ENCODE measurements around the gene CPNE6. TPM values are rescaled to one million over a fixed set of nuclear protein-coding genes. Genes with fewer than 3 reads are reported as not detected.
A peak's percentile ranks its signal among the peaks of the same experiment; 100 is the strongest.

Gene CPNE6
- total and polyA plus RNA-seq, 2 of the 8 experiments (the other 6 are each of a cell fraction or from before 2014, with no cell fraction given), result 0.05 TPM; not detected in 1

DNA sequence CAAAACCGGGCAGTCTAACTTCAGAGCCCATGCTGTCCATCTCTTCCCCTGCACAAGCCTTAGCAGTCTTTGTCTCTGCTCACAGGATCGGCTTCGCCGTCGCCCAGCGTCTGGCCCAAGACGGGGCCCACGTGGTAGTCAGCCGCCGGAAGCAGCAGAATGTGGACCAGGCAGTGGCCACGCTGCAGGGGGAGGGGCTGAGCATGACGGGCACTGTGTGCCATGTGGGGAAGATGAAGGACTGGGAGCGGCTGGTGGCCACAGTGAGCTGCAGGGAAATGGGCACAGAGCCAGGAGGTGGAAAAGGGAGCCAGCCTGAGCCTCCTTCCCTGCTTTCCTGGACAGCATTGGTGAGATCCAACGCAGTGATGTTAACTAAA is 33.7 kb upstream of the CPNE6 start:
- Histone ChIP-seq H3K4ac (replicated peaks; ENCODE audit: insufficient read length, low read depth, low read length) (no peak overlapping the region), H2BK120ac (replicated peaks; ENCODE audit: low read depth, low read length) (no peak overlapping the region), H3K27me3 (replicated peaks in 1 of 4; ENCODE audit: control insufficient read depth in 3 of 4, extremely low read depth in 1 of 4, insufficient read depth in 3 of 4, low read length in 3 of 4) (no peaks in the 10 kb centered on the region), H3K79me2 (ENCODE audit: control insufficient read depth in 1 of 2, insufficient read depth in 2 of 2, low read length in 2 of 2) (no peaks in the 10 kb centered on the region), H4K8ac (ENCODE audit: extremely low read depth, insufficient read depth, low read length) (no peak overlapping the region), H2BK20ac (ENCODE audit: low read length) (no peak overlapping the region), H3K14ac (ENCODE audit: insufficient read length) (no peak overlapping the region), H2BK15ac (ENCODE audit: low read length) (no peak overlapping the region), H2BK5ac (ENCODE audit: low read depth, low read length) (no peak overlapping the region), H3K4me1 (replicated peaks in 1 of 4; ENCODE audit: control insufficient read depth in 3 of 4, insufficient read depth in 4 of 4, low read length in 3 of 4) (no peaks in the 10 kb centered on the region; a peak in 1 of 7 replicates), H3K23me2 (ENCODE audit: low read depth, low read length) (no peaks in the 10 kb centered on the region; the same call in 1 of the 2 replicates), H3K9me3 (ENCODE audit: insufficient read depth in 2 of 2, low read depth in 1 of 2, low read length in 1 of 2) (no peaks in the 10 kb centered on the region), H2BK12ac (ENCODE audit: low read depth, low read length) (no peak overlapping the region), H3K36me3 (ENCODE audit: control insufficient read depth in 2 of 4, insufficient read depth in 4 of 4, low read length in 3 of 4) (no peaks in the 10 kb centered on the region), H3K4me2 (ENCODE audit: insufficient read depth in 1 of 2, low read depth in 2 of 2, low read length in 2 of 2) (no peak overlapping the region), H3K27ac (ENCODE audit: low read depth, low read length) (no peak overlapping the region), H3K4me3 (ENCODE audit: extremely low read depth in 1 of 4, insufficient read depth in 2 of 4, low read depth in 3 of 4, low read length in 4 of 4) (no peak overlapping the region), H3K79me1 (ENCODE audit: low read depth, low read length) (no peaks in the 10 kb centered on the region), H4K91ac (replicated peaks; ENCODE audit: insufficient read length, low read length) (no peak overlapping the region), H3K9ac (replicated peaks in 1 of 4; ENCODE audit: extremely low read depth in 1 of 4, low read depth in 3 of 4, low read length in 3 of 4) (no peak overlapping the region), H4K5ac (ENCODE audit: insufficient read length, low read depth, low read length) (no peak overlapping the region), H3K56ac (replicated peaks; ENCODE audit: insufficient read length, low read depth, low read length) (no peak overlapping the region), H4K20me1 (replicated peaks in 1 of 2; ENCODE audit: control insufficient read depth in 1 of 2, insufficient read depth in 2 of 2, low read length in 2 of 2) (no peaks in the 10 kb centered on the region), H2AFZ (ENCODE audit: low read length) (no peak overlapping the region), H2AK5ac (ENCODE audit: low read depth, low read length) (no peak overlapping the region), H3K18ac (ENCODE audit: extremely low read depth, low read length) (no peak overlapping the region), H3K23ac (ENCODE audit: insufficient read length) (no peak overlapping the region)
- TF ChIP-seq, protein P1, sequence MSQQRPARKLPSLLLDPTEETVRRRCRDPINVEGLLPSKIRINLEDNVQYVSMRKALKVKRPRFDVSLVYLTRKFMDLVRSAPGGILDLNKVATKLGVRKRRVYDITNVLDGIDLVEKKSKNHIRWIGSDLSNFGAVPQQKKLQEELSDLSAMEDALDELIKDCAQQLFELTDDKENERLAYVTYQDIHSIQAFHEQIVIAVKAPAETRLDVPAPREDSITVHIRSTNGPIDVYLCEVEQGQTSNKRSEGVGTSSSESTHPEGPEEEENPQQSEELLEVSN (IDR thresholded peaks at IDR 0.05), result peak; percentile 20; the same call in 1 of the 2 replicates
- no peak for TF ChIP-seq BRCA1 (IDR thresholded peaks at IDR 0.05; ENCODE audit: low read depth, low read length)
- TF ChIP-seq NRF1 (IDR thresholded peaks at IDR 0.05; ENCODE audit: low read depth, low read length), result no peak
- TF ChIP-seq, protein P2, sequence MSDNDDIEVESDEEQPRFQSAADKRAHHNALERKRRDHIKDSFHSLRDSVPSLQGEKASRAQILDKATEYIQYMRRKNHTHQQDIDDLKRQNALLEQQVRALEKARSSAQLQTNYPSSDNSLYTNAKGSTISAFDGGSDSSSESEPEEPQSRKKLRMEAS (IDR thresholded peaks at IDR 0.05), result 0 out of 2 replicates have a peak, but pooled peaks have one; percentile 23
- no peak for TF ChIP-seq KDM4A (IDR thresholded peaks at IDR 0.05; ENCODE audit: low read depth, low read length, severe bottlenecking)
- TF ChIP-seq SUZ12 (IDR thresholded peaks at IDR 0.05; ENCODE audit: low read length), result no peak
- no peak for TF ChIP-seq EZH2 (IDR thresholded peaks at IDR 0.05; ENCODE audit: low read depth, low read length, severe bottlenecking)
- no peak for TF ChIP-seq EGR1 (IDR thresholded peaks at IDR 0.05; ENCODE audit: borderline replicate concordance, low read depth, low read length)
- TF ChIP-seq, protein P3, sequence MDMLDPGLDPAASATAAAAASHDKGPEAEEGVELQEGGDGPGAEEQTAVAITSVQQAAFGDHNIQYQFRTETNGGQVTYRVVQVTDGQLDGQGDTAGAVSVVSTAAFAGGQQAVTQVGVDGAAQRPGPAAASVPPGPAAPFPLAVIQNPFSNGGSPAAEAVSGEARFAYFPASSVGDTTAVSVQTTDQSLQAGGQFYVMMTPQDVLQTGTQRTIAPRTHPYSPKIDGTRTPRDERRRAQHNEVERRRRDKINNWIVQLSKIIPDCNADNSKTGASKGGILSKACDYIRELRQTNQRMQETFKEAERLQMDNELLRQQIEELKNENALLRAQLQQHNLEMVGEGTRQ (IDR thresholded peaks at IDR 0.05; ENCODE audit: low read length), result no peak
- DNase-seq (ENCODE audit: low read depth in 1 of 2, low spot score in 2 of 2), result no peak
- POLR2A ChIA-PET (ENCODE audit: partially characterized antibody), result interaction anchor here (1.3 kb wide), 1 partner anchor 13 kb away, joined by 3 read pairs; the partner anchor contains the start of gene CARMIL3
- CTCF ChIA-PET (ENCODE audit: partially characterized antibody), result interaction anchor here (1.2 to 7.1 kb wide), 6 partner anchors 11 to 71 kb away, joined by 3 to 33 read pairs (median 4); no protein-coding TSS in a partner anchor
- FAIRE-seq, result no peak
- 78% methylated on average over 14 of the region's 14 CpGs; no CpG with 5 or more reads in 1 of the 2 experiments for WGBS, 2 experiments (ENCODE audit: extremely low coverage in 1 of 2, insufficient coverage in 1 of 2, insufficient read length in 1 of 2, insufficient replicate concordance in 2 of 2, low coverage in 1 of 2, low lambda C conversion rate in 2 of 2, missing lambda C conversion rate in 1 of 2)

Measured in H1 (cell line).